Measurements from ENCODE around the gene KLF3.
A peak's percentile ranks its signal among the peaks of the same experiment; 100 is the strongest.
"Not testable (repeated sequence)": the region's sequence is repeated elsewhere in the genome, so short reads cannot be mapped to it uniquely, and the experiment has no call there.

Gene KLF3

GRCh38 chr4:38663801-38664705 lies at the start of gene KLF3:
TSS of gene KLF3 (plus strand) at chr4:38664199. CDS start at chr4:38680626, 16,427 bp downstream.
- DNase-seq: peak; percentile 87 to 95

DNA sequence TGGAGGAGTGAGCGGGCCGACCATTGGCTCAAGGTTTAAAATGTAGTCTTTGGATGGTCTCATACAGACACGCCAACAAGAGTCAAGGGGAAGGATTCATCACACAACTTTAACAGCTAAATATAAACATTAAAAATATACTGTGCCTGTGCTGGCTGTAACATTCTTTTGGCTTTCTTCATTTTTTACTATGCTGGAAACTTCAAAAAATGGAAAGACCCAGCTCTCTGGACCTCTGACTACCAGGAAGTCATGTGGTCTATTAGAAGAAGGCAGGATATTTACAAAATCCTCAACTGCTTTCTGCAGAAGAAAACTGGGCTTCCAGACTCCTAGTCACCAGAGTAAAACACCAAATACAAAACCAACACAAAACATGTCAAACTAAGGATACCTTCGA lies 49.8 kb upstream of the KLF3 start:
- no peak for DNase-seq

DNA sequence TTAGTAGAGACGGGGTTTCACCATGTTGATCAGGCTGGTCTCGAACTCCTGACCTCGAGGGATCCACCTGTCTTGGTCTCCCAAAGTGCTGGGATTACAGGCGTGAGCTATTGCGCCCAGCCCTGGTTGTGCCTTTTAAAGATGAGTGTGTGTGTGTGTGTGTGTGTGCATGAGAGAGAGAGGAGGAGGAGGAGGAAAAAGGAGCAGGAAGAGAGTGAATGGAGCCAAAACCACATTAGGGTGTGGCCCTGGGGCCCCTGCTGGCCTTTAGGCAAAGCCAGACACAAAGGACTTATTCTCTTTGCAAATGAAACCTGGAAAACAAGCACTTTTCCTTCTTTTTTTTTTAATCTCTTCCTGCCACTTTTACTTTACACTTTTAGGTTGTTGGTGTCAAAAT lies 48.2 kb upstream of the KLF3 start:
- no peak for DNase-seq

DNA sequence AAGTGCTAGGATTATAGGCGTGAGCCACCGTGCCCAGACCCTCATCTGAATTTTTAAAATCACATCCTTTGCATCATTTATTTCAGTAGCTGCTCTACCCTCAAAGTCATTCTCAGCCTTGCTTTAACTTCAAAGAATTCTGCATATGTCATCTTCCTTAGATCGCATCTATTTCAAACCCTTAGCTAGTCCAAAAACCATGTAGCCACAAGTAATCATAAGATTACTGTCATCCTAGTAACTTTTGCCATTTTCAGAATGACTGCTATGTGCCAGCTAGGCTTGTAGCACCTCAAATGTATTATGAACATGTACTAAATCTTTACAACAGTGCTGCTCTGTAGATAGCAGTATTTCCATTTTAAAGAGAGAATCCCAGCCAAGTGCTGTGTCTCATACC lies 45.5 kb upstream of the KLF3 start:
- DNase-seq: no peak

GRCh38 chr4:38619316-38619715 lies 44.7 kb upstream of the KLF3 start:
- no peak for DNase-seq

GRCh38 chr4:38620065-38620464 lies 43.9 kb upstream of the KLF3 start:
- DNase-seq: no peak

DNA sequence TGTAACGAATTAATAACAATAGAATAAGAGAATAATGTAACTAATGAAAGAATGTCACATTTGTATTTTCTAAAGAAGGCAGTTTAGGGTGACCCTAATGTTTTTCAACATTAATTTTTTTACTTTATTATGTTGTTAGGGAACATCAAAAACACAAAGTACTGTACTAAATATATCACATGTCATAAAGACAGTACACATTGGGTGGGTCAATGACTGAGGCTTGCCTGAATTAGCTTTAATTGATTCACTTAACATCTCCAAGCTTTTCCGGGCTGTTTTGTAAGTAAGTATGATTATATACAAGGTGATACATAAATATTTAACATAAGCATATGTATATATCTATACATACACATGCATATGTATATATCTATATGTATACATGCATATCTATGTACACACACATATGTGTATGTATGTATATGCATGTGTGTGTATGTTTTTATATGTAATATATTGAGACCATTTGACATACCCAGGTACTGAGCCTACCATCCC lies 43.4 kb upstream of the KLF3 start:
- DNase-seq: no peak

GRCh38 chr4:38621028-38621684 lies 42.8 kb upstream of the KLF3 start:
- DNase-seq: no peak

GRCh38 chr4:38621831-38622230 lies 42.2 kb upstream of the KLF3 start:
- DNase-seq: no peak

DNA sequence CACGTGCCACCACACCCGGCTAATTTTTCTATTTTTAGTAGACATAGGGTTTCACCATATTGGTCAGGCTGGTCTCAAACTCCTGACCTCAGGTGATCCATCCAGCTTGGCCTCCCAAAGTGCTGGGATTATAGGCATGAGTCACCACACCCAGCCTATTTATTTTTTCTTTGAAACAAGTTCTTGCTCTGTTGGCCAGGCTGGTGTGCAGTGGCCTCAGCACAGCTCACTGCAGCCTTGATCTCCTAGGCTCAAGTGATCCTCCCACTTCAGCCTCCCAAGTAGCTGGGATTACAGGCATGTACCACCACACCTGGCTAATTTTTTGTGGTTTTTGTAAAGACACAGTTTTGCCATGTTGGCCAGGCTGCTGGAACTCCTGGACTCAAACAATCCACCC lies 41.7 kb upstream of the KLF3 start:
- DNase-seq: not testable (repeated sequence)

GRCh38 chr4:38623260-38623659 lies 40.7 kb upstream of the KLF3 start:
- no peak for DNase-seq

GRCh38 chr4:38624311-38624710 lies 39.7 kb upstream of the KLF3 start:
- DNase-seq: no peak

- DNase-seq: no peak
Observed at GRCh38 chr4:38625508-38625907, 38.5 kb upstream of the KLF3 start.

GRCh38 chr4:38626901-38627444 lies 37.0 kb upstream of the KLF3 start:
- DNase-seq: not testable (repeated sequence)

DNA sequence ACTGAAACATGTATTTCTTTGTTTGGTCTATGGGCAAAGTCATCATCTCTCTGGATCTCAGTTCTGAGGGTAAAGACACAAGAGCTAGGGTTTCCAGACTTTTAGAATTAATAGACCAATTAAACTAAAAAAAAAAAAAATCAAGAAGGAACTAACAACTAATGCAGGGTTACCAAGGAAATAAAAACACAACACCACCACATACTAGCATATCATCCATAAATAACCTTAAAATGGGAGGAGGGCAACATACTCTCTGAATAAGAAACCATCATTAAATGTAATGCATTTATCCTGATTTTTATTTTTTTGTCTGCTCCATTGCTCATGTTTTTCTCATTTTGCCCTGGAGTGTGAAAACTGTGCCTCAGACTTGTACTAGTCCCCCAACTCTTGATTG lies 33.5 kb upstream of the KLF3 start:
- no peak for DNase-seq

GRCh38 chr4:38634047-38634759 lies 29.8 kb upstream of the KLF3 start:
- no peak for DNase-seq

GRCh38 chr4:38639242-38639641 lies 24.8 kb upstream of the KLF3 start:
- no peak for DNase-seq

- DNase-seq: no peak
Observed at GRCh38 chr4:38641811-38642210, 22.2 kb upstream of the KLF3 start.

GRCh38 chr4:38644201-38644600 lies 19.8 kb upstream of the KLF3 start:
- no peak for DNase-seq

GRCh38 chr4:38647101-38647819 lies 16.7 kb upstream of the KLF3 start:
- DNase-seq: no peak

DNA sequence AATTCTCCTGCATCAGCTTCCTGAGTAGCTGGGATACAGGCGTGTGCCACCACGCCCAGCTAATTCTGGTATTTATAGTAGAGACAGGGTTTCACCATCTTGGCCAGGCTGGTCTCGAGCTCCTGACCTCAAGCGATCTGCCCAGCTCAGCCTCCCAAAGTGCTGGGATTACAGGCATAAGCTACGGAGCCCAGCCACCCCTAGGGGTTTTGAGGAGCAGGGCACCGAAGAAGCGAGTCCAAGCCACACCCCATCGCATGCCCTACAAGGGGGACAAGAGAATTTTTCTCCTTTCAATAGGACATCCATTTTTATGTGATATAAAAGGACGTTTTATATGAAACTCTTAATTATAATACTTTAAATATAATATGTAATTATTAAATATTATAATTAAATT lies 13.9 kb upstream of the KLF3 start:
- no peak for DNase-seq

DNA sequence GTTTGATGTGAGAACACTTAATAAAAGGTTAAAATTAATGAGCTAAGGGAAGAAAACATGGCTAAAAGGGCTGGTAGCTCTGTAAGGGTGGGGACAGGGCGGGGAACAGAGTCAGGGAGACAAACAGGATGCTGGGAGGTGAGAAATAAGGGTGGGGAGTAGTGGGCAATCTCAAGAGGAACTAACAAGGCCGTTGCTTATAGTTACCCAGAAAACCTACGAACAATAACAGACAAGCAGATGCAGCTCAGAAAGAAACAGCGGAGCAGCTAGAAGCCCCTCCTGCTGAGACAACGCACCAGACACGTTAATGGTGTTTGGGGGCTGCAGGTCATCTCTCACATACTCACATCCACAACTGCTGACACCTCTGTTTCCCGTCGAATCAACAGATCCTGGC lies 9.7 kb upstream of the KLF3 start:
- DNase-seq: no peak

DNA sequence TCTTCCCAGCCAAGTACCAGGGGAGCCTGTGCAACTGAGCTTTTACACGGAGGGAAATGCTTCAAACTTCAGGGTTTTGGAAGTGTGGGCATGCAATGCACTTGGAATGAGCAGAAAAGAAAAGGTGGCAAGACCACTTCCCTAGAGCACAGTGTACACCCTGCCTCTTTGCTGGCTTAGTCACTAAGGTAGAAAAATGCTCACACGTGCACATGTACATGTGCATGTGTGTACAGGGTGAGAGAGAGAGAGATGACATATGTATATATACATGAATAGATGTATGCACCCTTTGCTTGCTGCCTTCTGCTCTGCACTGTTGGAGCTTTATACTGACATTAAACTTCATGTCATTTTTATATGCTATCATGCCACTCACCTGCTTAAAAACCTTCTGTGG lies 7.9 kb upstream of the KLF3 start:
- no peak for DNase-seq
